Measurements from ENCODE around the gene NFIB. TPM values are rescaled to one million over a fixed set of nuclear protein-coding genes. Genes with fewer than 3 reads are reported as not detected.

NFIB gene
- polyA plus RNA-seq, 1 of the 3 experiments (the other 2 are of a cell fraction), result 9.2 TPM

- Histone ChIP-seq H3K4me3 (ENCODE audit: low read depth in 2 of 2, low read length in 1 of 2) (no peak overlapping the region), H3K4me1 (ENCODE audit: control insufficient read depth in 1 of 2, insufficient read depth in 2 of 2, low read depth in 1 of 2, low read length in 1 of 2) (peaks cover 11 to 50% of the 10 kb centered on the region in 2 experiments; a peak in 3 of 4 replicates), H3K27me3 (ENCODE audit: insufficient read depth) (no peaks in the 10 kb centered on the region), H3K27ac (ENCODE audit: low read depth in 2 of 2, low read length in 1 of 2) (peak overlapping the region in 1 of 2 experiments; percentile 74; a peak in 2 of 4 replicates), H3K9ac (no peak overlapping the region), H3K36me3 (replicated peaks in 1 of 2; ENCODE audit: control insufficient read depth in 1 of 2, insufficient read depth in 2 of 2, low read length in 1 of 2) (peaks cover 42 to 50% of the 10 kb centered on the region in 2 experiments), H4K20me1 (ENCODE audit: insufficient read depth) (peaks cover under 1% of the 10 kb centered on the region; the same call in 1 of the 2 replicates), H3K9me2 (no peaks in the 10 kb centered on the region), H3K9me3 (no peaks in the 10 kb centered on the region), H3F3A (replicated peaks; ENCODE audit: insufficient read depth) (no peaks in the 10 kb centered on the region), H2AFZ (ENCODE audit: low read depth) (no peak overlapping the region), H3K4me2 (no peak overlapping the region), H3K79me2 (ENCODE audit: insufficient read depth) (peaks cover 99% of the 10 kb centered on the region)
- ChIA-PET POLR2A (interaction anchor here (0.6 kb wide), 1 partner anchor 11 kb away, joined by 3 read pairs; the partner anchor contains the start of gene NFIB), CTCF (interaction anchor here (0.6 to 1.6 kb wide), 3 partner anchors 13 to 213 kb away, joined by 3 to 5 read pairs (median 3); no protein-coding TSS in a partner anchor)
- WGBS (ENCODE audit: low lambda C conversion rate), result 91% methylated on average over 9 of the region's 9 CpGs
- no peak for DNase-seq
- TF ChIP-seq, protein P1, sequence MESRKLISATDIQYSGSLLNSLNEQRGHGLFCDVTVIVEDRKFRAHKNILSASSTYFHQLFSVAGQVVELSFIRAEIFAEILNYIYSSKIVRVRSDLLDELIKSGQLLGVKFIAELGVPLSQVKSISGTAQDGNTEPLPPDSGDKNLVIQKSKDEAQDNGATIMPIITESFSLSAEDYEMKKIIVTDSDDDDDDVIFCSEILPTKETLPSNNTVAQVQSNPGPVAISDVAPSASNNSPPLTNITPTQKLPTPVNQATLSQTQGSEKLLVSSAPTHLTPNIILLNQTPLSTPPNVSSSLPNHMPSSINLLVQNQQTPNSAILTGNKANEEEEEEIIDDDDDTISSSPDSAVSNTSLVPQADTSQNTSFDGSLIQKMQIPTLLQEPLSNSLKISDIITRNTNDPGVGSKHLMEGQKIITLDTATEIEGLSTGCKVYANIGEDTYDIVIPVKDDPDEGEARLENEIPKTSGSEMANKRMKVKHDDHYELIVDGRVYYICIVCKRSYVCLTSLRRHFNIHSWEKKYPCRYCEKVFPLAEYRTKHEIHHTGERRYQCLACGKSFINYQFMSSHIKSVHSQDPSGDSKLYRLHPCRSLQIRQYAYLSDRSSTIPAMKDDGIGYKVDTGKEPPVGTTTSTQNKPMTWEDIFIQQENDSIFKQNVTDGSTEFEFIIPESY (IDR thresholded peaks at IDR 0.05; ENCODE audit: borderline replicate concordance, low read depth), result no peak
- TF ChIP-seq EP300 (IDR thresholded peaks at IDR 0.05; ENCODE audit: borderline replicate concordance in 1 of 2, low read depth in 1 of 2, low read length in 1 of 2) (no peak), RCOR1 (IDR thresholded peaks at IDR 0.05; ENCODE audit: low read length) (no peak), GABPA (IDR thresholded peaks at IDR 0.05; ENCODE audit: low read depth) (no peak), CTCF (IDR thresholded peaks at IDR 0.05) (no peak), NRF1 (IDR thresholded peaks at IDR 0.05; ENCODE audit: low read depth, low read length) (no peak), FOXM1 (IDR thresholded peaks at IDR 0.05; ENCODE audit: low read depth) (no peak), EZH2phosphoT487 (IDR thresholded peaks at IDR 0.05; ENCODE audit: borderline replicate concordance, low read depth) (no peak), MAX (IDR thresholded peaks at IDR 0.05; ENCODE audit: low read depth) (no peak), REST (IDR thresholded peaks at IDR 0.05; ENCODE audit: low read depth, low read length) (no peak), GATA2 (CRISPR knock-in tag; IDR thresholded peaks at IDR 0.05) (no peak), RFX5 (IDR thresholded peaks at IDR 0.05; ENCODE audit: low read length) (no peak)
Measured at GRCh38 chr9:14303521-14303920, 10.4 kb downstream of the NFIB start.

All from SK-N-SH (cell line).